Measurements from ENCODE around the gene COMMD1.

The COMMD1 gene

GRCh38 chr2:62054029-62054791, 148.7 kb downstream of the COMMD1 start:
- Histone ChIP-seq H3K4me1 (ENCODE audit: control insufficient read depth, insufficient read depth, low read length) (peaks cover 18% of the 10 kb centered on the region), H3K27me3 (ENCODE audit: control insufficient read depth, insufficient read depth, low read length) (no peaks in the 10 kb centered on the region), H3K27ac (ENCODE audit: low read depth, low read length) (no peak overlapping the region), H3K4me3 (ENCODE audit: low read depth, low read length) (no peak overlapping the region), H3K9ac (ENCODE audit: low read length) (no peak overlapping the region), H3K9me3 (ENCODE audit: control insufficient read depth, insufficient read depth, low read depth, low read length) (no peaks in the 10 kb centered on the region), H3K36me3 (ENCODE audit: control insufficient read depth, insufficient read depth, low read length) (no peaks in the 10 kb centered on the region)

DNA sequence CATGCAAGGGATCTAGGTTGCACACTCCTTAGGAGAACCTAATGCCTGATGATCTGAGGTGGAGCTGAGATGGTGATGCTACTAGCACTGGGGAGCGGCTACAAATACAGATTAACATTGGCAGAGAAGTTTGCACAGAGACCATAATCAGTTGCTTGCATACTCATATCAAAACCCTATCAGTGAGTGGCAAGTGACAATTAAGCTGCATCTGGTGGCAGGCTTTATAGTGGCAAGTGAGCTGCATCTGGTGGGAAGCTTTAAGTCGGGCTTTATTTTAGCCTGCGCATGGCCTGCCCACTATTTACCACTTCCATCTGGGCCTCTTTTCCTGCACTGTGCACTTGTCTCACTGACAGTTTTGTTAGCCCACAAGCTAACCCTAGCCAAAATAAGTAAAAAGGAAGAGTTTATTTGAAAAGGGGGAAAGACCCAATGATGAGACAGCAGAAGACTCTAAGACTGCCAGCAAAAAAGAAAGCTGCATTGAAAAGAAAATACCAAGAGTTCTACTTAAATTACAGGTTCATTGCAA, 149.5 kb downstream of the COMMD1 start:
- H3K36me3 ChIP-seq (ENCODE audit: control insufficient read depth, insufficient read depth, low read length): no peaks in the 10 kb centered on the region
- no peaks in the 10 kb centered on the region for H3K27me3 ChIP-seq (ENCODE audit: control insufficient read depth, insufficient read depth, low read length)
- no peak overlapping the region for H3K27ac ChIP-seq (ENCODE audit: low read depth, low read length)
- H3K4me1 ChIP-seq (ENCODE audit: control insufficient read depth, insufficient read depth, low read length): peaks cover 12% of the 10 kb centered on the region
- H3K9ac ChIP-seq (ENCODE audit: low read length): no peak overlapping the region
- no peak overlapping the region for H3K4me3 ChIP-seq (ENCODE audit: low read depth, low read length)
- H3K9me3 ChIP-seq (ENCODE audit: control insufficient read depth, insufficient read depth, low read depth, low read length): no peaks in the 10 kb centered on the region

DNA sequence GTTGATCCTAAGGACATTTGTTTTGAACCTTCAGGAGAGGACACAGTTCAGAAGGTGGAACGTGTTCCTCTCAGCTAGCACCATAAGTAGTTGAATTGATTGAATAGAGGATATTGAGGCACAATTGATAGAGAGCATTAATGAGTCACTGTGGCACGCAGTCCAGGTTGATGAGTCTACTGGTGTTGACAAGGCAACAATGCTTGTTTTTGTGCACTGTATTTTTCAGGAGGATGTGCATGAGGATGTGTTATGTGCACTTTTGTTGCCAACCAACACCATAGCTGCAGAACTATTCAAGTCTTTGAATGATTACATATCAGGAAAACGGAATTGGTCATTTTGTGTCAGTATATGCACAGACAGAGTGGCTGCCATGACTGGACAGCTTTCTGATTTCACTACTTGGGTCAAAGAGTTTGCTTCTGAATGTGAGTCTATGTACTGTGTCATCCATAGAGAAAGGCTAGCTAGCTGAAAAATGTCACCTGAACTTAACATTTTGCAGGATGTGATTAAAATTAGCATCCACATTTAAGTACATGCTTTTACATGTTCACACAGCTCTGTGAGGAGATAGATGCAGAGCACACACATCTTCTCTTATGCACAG, 150.4 kb downstream of the COMMD1 start:
- H3K4me3 ChIP-seq (ENCODE audit: low read depth, low read length): no peak overlapping the region
- no peak overlapping the region for H3K9ac ChIP-seq (ENCODE audit: low read length)
- peaks cover 4% of the 10 kb centered on the region; the same call in 1 of the 2 replicates for H3K4me1 ChIP-seq (ENCODE audit: control insufficient read depth, insufficient read depth, low read length)
- no peaks in the 10 kb centered on the region for H3K36me3 ChIP-seq (ENCODE audit: control insufficient read depth, insufficient read depth, low read length)
- H3K27ac ChIP-seq (ENCODE audit: low read depth, low read length): no peak overlapping the region
- no peaks in the 10 kb centered on the region for H3K27me3 ChIP-seq (ENCODE audit: control insufficient read depth, insufficient read depth, low read length)
- H3K9me3 ChIP-seq (ENCODE audit: control insufficient read depth, insufficient read depth, low read depth, low read length): no peaks in the 10 kb centered on the region

DNA sequence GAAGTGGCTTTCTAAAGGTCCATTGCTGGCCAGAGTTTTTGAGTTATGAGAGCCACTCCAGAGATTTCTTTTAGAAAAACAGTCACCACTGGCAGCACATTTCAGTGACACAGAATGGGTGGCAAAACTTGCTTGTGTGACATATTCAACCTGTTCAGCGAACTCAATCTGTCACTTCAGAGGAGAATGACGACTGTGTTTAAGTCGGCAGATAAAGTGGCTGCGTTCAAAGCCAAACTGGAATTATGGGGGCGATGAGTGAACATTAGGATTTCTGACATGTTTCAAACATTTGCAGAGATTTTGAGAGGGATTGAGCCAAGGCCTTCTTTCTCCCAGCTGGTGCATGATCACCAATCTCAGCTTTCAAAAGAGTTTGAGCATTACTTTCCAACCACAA, 150.9 kb downstream of the COMMD1 start:
- no peaks in the 10 kb centered on the region for H3K36me3 ChIP-seq (ENCODE audit: control insufficient read depth, insufficient read depth, low read length)
- 0 out of 2 replicates have a peak, but pooled peaks cover 4% of the 10 kb centered on the region for H3K4me1 ChIP-seq (ENCODE audit: control insufficient read depth, insufficient read depth, low read length)
- H3K27me3 ChIP-seq (ENCODE audit: control insufficient read depth, insufficient read depth, low read length): no peaks in the 10 kb centered on the region
- H3K9ac ChIP-seq (ENCODE audit: low read length): no peak overlapping the region
- no peak overlapping the region for H3K4me3 ChIP-seq (ENCODE audit: low read depth, low read length)
- H3K9me3 ChIP-seq (ENCODE audit: control insufficient read depth, insufficient read depth, low read depth, low read length): no peaks in the 10 kb centered on the region
- no peak overlapping the region for H3K27ac ChIP-seq (ENCODE audit: low read depth, low read length)

DNA sequence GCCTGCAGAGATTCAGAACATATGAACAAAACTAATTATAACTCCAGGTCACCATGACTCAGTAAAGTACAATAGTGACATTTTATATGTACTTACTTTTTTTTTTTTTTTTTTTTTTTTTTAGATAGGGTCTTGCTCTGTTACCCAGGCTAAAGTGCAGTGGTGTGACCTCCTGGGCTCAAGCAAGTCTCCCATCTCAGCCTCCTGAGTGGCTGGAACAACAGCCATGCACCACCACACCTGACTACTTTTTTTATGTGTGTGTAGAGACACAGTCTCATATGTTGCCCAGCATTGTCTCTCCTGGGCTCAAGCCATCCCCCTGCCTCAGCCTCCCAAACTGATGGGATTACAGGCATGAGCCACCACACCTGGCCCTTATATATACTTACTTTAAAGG, 159.8 kb downstream of the COMMD1 start:
- no peaks in the 10 kb centered on the region for H3K4me1 ChIP-seq (ENCODE audit: control insufficient read depth, insufficient read depth, low read length)

DNA sequence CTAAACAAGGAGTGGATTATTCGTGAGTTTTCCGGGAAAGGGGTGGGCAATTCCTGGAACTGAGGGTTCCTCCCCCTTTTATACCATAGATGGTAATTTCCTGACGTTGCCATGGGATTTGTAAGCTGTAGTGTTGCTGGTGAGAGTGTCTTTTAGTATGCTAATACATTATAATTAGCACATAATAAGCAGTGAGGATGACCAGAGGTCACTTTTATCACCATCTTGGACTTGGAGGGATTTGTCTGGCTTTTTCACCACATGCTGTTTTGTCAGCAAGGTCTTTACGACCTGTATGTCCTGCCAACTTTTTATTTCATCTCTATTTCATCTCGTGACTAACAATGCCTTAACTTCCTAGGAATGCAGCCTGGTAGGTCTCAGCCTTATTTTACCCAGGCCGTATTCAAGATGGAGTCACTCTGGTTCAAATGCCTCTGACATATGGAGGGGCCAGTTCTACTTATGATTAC, 165.7 kb downstream of the COMMD1 start:
- Histone ChIP-seq H3K4me3 (ENCODE audit: low read depth, low read length) (no peak overlapping the region), H3K9me3 (ENCODE audit: control insufficient read depth, insufficient read depth, low read depth, low read length) (peaks cover 14% of the 10 kb centered on the region), H3K4me1 (ENCODE audit: control insufficient read depth, insufficient read depth, low read length) (peaks cover 28% of the 10 kb centered on the region), H3K36me3 (ENCODE audit: control insufficient read depth, insufficient read depth, low read length) (no peaks in the 10 kb centered on the region), H3K9ac (ENCODE audit: low read length) (no peak overlapping the region), H3K27ac (ENCODE audit: low read depth, low read length) (no peak overlapping the region), H3K27me3 (ENCODE audit: control insufficient read depth, insufficient read depth, low read length) (no peaks in the 10 kb centered on the region)

More for the DNA sequence above, 159.8 kb downstream of the COMMD1 start:
- no peaks in the 10 kb centered on the region for H3K9me3 ChIP-seq (ENCODE audit: control insufficient read depth, insufficient read depth, low read depth, low read length)
- no peak overlapping the region for H3K9ac ChIP-seq (ENCODE audit: low read length)
- no peaks in the 10 kb centered on the region for H3K36me3 ChIP-seq (ENCODE audit: control insufficient read depth, insufficient read depth, low read length)
- H3K27ac ChIP-seq (ENCODE audit: low read depth, low read length): no peak overlapping the region
- H3K27me3 ChIP-seq (ENCODE audit: control insufficient read depth, insufficient read depth, low read length): no peaks in the 10 kb centered on the region
- no peak overlapping the region for H3K4me3 ChIP-seq (ENCODE audit: low read depth, low read length)

GRCh38 chr2:62071760-62072680, 166.5 kb downstream of the COMMD1 start:
- Histone ChIP-seq H3K4me3 (ENCODE audit: low read depth, low read length) (no peak overlapping the region), H3K27ac (ENCODE audit: low read depth, low read length) (no peak overlapping the region), H3K36me3 (ENCODE audit: control insufficient read depth, insufficient read depth, low read length) (no peaks in the 10 kb centered on the region), H3K9me3 (ENCODE audit: control insufficient read depth, insufficient read depth, low read depth, low read length) (peaks cover 14% of the 10 kb centered on the region), H3K27me3 (ENCODE audit: control insufficient read depth, insufficient read depth, low read length) (no peaks in the 10 kb centered on the region), H3K4me1 (ENCODE audit: control insufficient read depth, insufficient read depth, low read length) (peaks cover 28% of the 10 kb centered on the region), H3K9ac (ENCODE audit: low read length) (no peak overlapping the region)

DNA sequence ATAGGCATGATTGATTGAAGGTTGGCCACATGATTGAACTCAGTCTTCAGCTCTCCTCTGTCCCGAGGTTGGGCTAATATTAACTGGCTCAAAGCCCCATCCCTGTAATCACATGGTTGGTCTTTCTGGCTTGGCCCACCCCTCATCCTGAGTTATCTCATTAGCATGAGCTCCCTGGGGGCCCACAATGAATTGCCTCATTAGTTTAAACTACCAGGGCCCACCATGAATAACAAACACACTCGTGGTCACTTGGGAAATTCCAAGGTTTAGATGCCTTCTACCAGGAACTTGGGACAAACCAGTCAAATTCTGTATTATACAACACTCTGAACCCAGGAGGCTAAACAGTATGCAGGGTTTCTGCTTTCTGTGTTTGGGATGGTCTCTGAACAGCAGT, 168.8 kb downstream of the COMMD1 start:
- Histone ChIP-seq H3K9ac (ENCODE audit: low read length) (no peak overlapping the region), H3K9me3 (ENCODE audit: control insufficient read depth, insufficient read depth, low read depth, low read length) (peaks cover 14% of the 10 kb centered on the region), H3K27ac (ENCODE audit: low read depth, low read length) (no peak overlapping the region), H3K36me3 (ENCODE audit: control insufficient read depth, insufficient read depth, low read length) (no peaks in the 10 kb centered on the region), H3K4me1 (ENCODE audit: control insufficient read depth, insufficient read depth, low read length) (peaks cover 28% of the 10 kb centered on the region), H3K4me3 (ENCODE audit: low read depth, low read length) (no peak overlapping the region), H3K27me3 (ENCODE audit: control insufficient read depth, insufficient read depth, low read length) (no peaks in the 10 kb centered on the region)

GRCh38 chr2:62076980-62077638, 171.6 kb downstream of the COMMD1 start:
- no peak overlapping the region for H3K27ac ChIP-seq (ENCODE audit: low read depth, low read length)
- H3K36me3 ChIP-seq (ENCODE audit: control insufficient read depth, insufficient read depth, low read length): no peaks in the 10 kb centered on the region
- H3K27me3 ChIP-seq (ENCODE audit: control insufficient read depth, insufficient read depth, low read length): no peaks in the 10 kb centered on the region
- H3K9ac ChIP-seq (ENCODE audit: low read length): no peak overlapping the region
- H3K4me1 ChIP-seq (ENCODE audit: control insufficient read depth, insufficient read depth, low read length): peaks cover 28% of the 10 kb centered on the region
- no peak overlapping the region for H3K4me3 ChIP-seq (ENCODE audit: low read depth, low read length)
- peaks cover 13% of the 10 kb centered on the region for H3K9me3 ChIP-seq (ENCODE audit: control insufficient read depth, insufficient read depth, low read depth, low read length)

DNA sequence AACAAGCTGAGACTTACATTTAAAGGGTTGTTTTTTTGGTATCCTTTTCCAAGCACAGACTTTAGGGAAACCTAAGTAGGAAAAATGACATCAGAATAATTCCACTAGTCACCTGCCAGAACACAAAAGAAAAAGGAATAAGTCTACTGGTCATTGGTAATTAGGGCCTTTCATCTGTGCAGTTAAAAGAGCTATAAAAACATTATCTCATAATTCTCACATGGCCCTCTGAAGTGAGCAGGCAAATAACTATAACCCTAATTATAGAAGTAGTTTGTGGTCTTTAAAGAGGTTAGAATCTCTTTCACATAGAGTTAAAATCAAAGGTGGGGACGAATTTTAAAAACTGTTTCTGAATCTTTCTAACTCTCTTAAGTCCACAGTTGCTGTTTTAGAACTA, 179.3 kb downstream of the COMMD1 start:
- Histone ChIP-seq H3K27ac (ENCODE audit: low read depth, low read length) (no peak overlapping the region), H3K36me3 (ENCODE audit: control insufficient read depth, insufficient read depth, low read length) (no peaks in the 10 kb centered on the region), H3K4me3 (ENCODE audit: low read depth, low read length) (no peak overlapping the region), H3K9me3 (ENCODE audit: control insufficient read depth, insufficient read depth, low read depth, low read length) (no peaks in the 10 kb centered on the region), H3K27me3 (ENCODE audit: control insufficient read depth, insufficient read depth, low read length) (no peaks in the 10 kb centered on the region), H3K4me1 (ENCODE audit: control insufficient read depth, insufficient read depth, low read length) (peaks cover 9% of the 10 kb centered on the region), H3K9ac (ENCODE audit: low read length) (no peak overlapping the region)

All from HUES6 (cell line).